K562 (cell line): ENCODE results near the gene TRAF3IP3. TPM values are rescaled to one million over a fixed set of nuclear protein-coding genes. Genes with fewer than 3 reads are reported as not detected.

Source experiments
- ATAC-seq: fragments of 200-7000 bp; cut with Tn5 transposase; 3 replicates; pipeline ENCODE4 v1.9.1; 2020; ENCODE audit warnings: moderate library complexity
- BruUV-seq: library from RNA; stranded (reverse); fragments of 400-500 nt; replicated peaks from 2 replicates; lab custom pipeline; 2021; lab: Mats Ljungman, UMichigan
- CTCF ChIA-PET: fragments of 300-600 bp; formaldehyde crosslinking; extraction: SDS; loops from one replicate; lab custom pipeline; 2021; ENCODE audit warnings: low intra/inter-chr PET ratio; lab: Yijun Ruan, JAX
- POLR2A ChIA-PET: fragments of 300-600, 350-650 bp; sonication (Branson Sonifier 250); formaldehyde crosslinking; extraction: SDS; loops from one replicate; lab custom pipeline; 2021; ENCODE audit warnings: antibody characterized with exemption, inconsistent platforms; lab: Yijun Ruan, JAX
- DNase-seq, 4 experiments: peaks; one replicate each; pipeline versions ENCODE4 v3.0.0 to v3.0.0-alpha.2; 2011 to 2018; ENCODE audit warnings: low spot score in 3 of 4, mixed read lengths in 3 of 4; ENCODE audit errors: extremely low read depth in 1 of 4
- FAIRE-seq: peaks from 2 replicates; lab custom pipeline; 2011; peaks lifted over from hg19 to GRCh38; lab: Jason Lieb, UNC
- H2AFZ ChIP-seq: 2 replicates; pipeline ENCODE4 v1.6.0; 2011; ENCODE audit warnings: low read depth, low read length, control low read depth, inconsistent platforms
- H3K27ac ChIP-seq: fragments of 200-600 bp; 3 replicates; pipeline ENCODE4 v1.8.0; 2011; ENCODE audit warnings: low read depth, mild to moderate bottlenecking, control low read depth, inconsistent platforms, low read length, moderate library complexity, mixed read lengths; ENCODE audit errors: extremely low read depth
- H3K27me3 ChIP-seq, 2 experiments: fragments of 300-600 bp in 1 of 2; 2 replicates in 1 of 2; 3 replicates in 1 of 2; pipeline versions ENCODE4 v1.6.0 to v1.8.0; 2011; ENCODE audit warnings: inconsistent platforms in 2 of 2, low read length in 2 of 2, mild to moderate bottlenecking in 1 of 2, mixed read lengths in 1 of 2, moderate library complexity in 1 of 2; ENCODE audit not compliant: control insufficient read depth in 2 of 2, insufficient read depth in 2 of 2
- H3K36me3 ChIP-seq: fragments of 300-600 bp; 3 replicates; pipeline ENCODE4 v1.8.0; 2011; ENCODE audit warnings: mild to moderate bottlenecking, low read length, inconsistent platforms; ENCODE audit not compliant: control insufficient read depth, insufficient read depth
- H3K4me1 ChIP-seq, 2 experiments: fragments of 200-600 bp in 1 of 2; replicated peaks in 1 of 2; 2 replicates in 1 of 2; 3 replicates in 1 of 2; pipeline versions ENCODE4 v1.5.1 to v1.8.0; 2011; ENCODE audit warnings: inconsistent platforms in 2 of 2, low read length in 2 of 2, mild to moderate bottlenecking in 1 of 2, mixed read lengths in 1 of 2, moderate library complexity in 1 of 2; ENCODE audit not compliant: control insufficient read depth in 2 of 2, insufficient read depth in 2 of 2
- H3K4me2 ChIP-seq: 2 replicates; pipeline ENCODE4 v1.6.1; 2011; ENCODE audit warnings: low read length, control low read depth, inconsistent platforms, mixed read lengths; ENCODE audit not compliant: insufficient read depth
- H3K4me3 ChIP-seq: fragments of 200-600 bp; sonication (generic), shearing (Covaris generic); 2 replicates; pipeline ENCODE4 v1.5.1; 2016; ENCODE audit warnings: control low read depth, inconsistent platforms
- H3K79me2 ChIP-seq: fragments of 200-600 bp; 3 replicates; pipeline ENCODE4 v1.8.0; 2011; ENCODE audit warnings: low read length, inconsistent platforms; ENCODE audit not compliant: control insufficient read depth, insufficient read depth
- H3K9ac ChIP-seq, 2 experiments: 2 replicates each; pipeline versions ENCODE4 v1.6.0 to v1.6.1; 2011; ENCODE audit warnings: low read depth in 2 of 2, low read length in 2 of 2, control low read depth in 1 of 2, inconsistent platforms in 1 of 2, mild to moderate bottlenecking in 1 of 2, mixed read lengths in 1 of 2; ENCODE audit not compliant: insufficient read depth in 1 of 2
- H3K9me1 ChIP-seq: one replicate; pipeline ENCODE4 v1.6.0; 2011; ENCODE audit warnings: inconsistent platforms, mild to moderate bottlenecking, low read length, moderate library complexity; ENCODE audit not compliant: control insufficient read depth, insufficient read depth
- H3K9me3 ChIP-seq: replicated peaks from 2 replicates; pipeline ENCODE4 v1.5.1; 2011; ENCODE audit warnings: low read depth, low read length, inconsistent platforms; ENCODE audit not compliant: control insufficient read depth, insufficient read depth
- H4K20me1 ChIP-seq: replicated peaks from 2 replicates; pipeline ENCODE4 v1.6.1; 2011; ENCODE audit warnings: low read length, inconsistent platforms, mixed read lengths; ENCODE audit not compliant: control insufficient read depth, insufficient read depth
- CHD1 ChIP-seq: fragments of 200-600 bp; sonication (generic); IDR thresholded peaks from one replicate; pipeline ENCODE4 v1.6.1; 2012; ENCODE audit warnings: mild to moderate bottlenecking, moderate library complexity, low read length, inconsistent platforms
- CHD4 ChIP-seq: fragments of 200-600 bp; sonication (generic); IDR thresholded peaks from 3 replicates; pipeline ENCODE4 v1.6.1; 2012; ENCODE audit warnings: low read depth, mild to moderate bottlenecking, mixed read lengths, low read length, inconsistent platforms; ENCODE audit not compliant: insufficient read depth, insufficient replicate concordance, poor library complexity, severe bottlenecking
- DACH1 ChIP-seq: fragments of 450-650 bp; IDR thresholded peaks from 2 replicates; pipeline ENCODE4 v1.6.1; 2018; ENCODE audit not compliant: partially characterized antibody
- EP400 ChIP-seq: fragments of 450-650 bp; IDR thresholded peaks from 2 replicates; pipeline ENCODE4 v1.6.1; 2017; ENCODE audit warnings: antibody characterized with exemption, mild to moderate bottlenecking, moderate library complexity
- ETV1 ChIP-seq: fragments of 450-650 bp; conservative IDR thresholded peaks from 2 replicates; pipeline ENCODE4 v1.6.1; 2016; ENCODE audit warnings: missing genetic modification characterization, control low read depth, low read depth, missing compliant biosample characterization
- EWSR1 ChIP-seq: fragments of 450-650 bp; IDR thresholded peaks from 2 replicates; pipeline ENCODE4 v1.6.1; 2018; ENCODE audit warnings: borderline replicate concordance, mild to moderate bottlenecking, low read depth, moderate library complexity; ENCODE audit not compliant: partially characterized antibody
- GTF2A2 ChIP-seq: IDR thresholded peaks from 2 replicates; pipeline ENCODE4 v1.6.1; 2016; ENCODE audit warnings: mild to moderate bottlenecking, missing genetic modification characterization, missing compliant biosample characterization
- HNRNPUL1 ChIP-seq: fragments of 200-400 bp; formaldehyde crosslinking; IDR thresholded peaks from 2 replicates; pipeline ENCODE4 v1.6.1; 2017; ENCODE audit warnings: low read length
- HOXB6 ChIP-seq: fragments of 250-450 bp; sonication (Bioruptor Pico); IDR thresholded peaks from 2 replicates; pipeline ENCODE4 v1.5.1; 2022; ENCODE audit warnings: mild to moderate bottlenecking, borderline replicate concordance
- NELFE ChIP-seq: IDR thresholded peaks from 2 replicates; pipeline ENCODE4 v1.6.1; 2011; ENCODE audit warnings: mild to moderate bottlenecking; ENCODE audit not compliant: insufficient read depth, insufficient read length
- PHB ChIP-seq: fragments of 250-450 bp; sonication (Bioruptor Pico); IDR thresholded peaks from 2 replicates; pipeline ENCODE4 v1.5.0; 2021
- RUNX1 ChIP-seq: sonication (generic); IDR thresholded peaks from 2 replicates; pipeline ENCODE4 v1.6.1; 2016; ENCODE audit warnings: antibody characterized with exemption, low read depth
- ZNF436 ChIP-seq: fragments of 250-450, 450-650 bp; sonication (Bioruptor Pico); formaldehyde crosslinking; IDR thresholded peaks from 2 replicates; pipeline ENCODE4 v1.7.0; 2020; ENCODE audit warnings: mild to moderate bottlenecking
- WGBS: fragments of 100-300 bp; shearing (Covaris generic); methylation state at CpG from one replicate; pipeline ENCODE4 v1.1.6; 2016; ENCODE audit warnings: low coverage, mixed read lengths; ENCODE audit not compliant: insufficient coverage; ENCODE audit errors: missing lambda C conversion rate; 5-methylcytosine and 5-hydroxymethylcytosine counted together
- in situ Hi-C: fragments of 300-500 bp; cut with MboI; formaldehyde crosslinking; loops from 4 replicates; pipeline ENCODE4 v1.15.0; 2018; ENCODE audit warnings: inconsistent platforms, mixed read lengths
- intact Hi-C: fragments of 100-400 bp; cut with micrococcal nuclease; formaldehyde crosslinking; loops from 2 replicates; pipeline ENCODE4 v1.14.2; 2022
- polyA plus RNA-seq, 8 experiments: library from polyadenylated mRNA; depleted of rRNA in 4 of 8; stranded (reverse) in 5 of 8; unstranded in 3 of 8; fragments of >200 nt; fragmentation: Nextera tagmentation in 2 of 8; fragmentation: Illumina TruSeq in 1 of 8; extraction: Ambion mirVana in 2 of 8; extraction: Trizol in 1 of 8; gene quantifications; 2 replicates each; pipeline versions ENCODE4 v1.2.1 to v1.2.3, GENCODE V29; 2011 to 2014; ENCODE audit warnings: inconsistent platforms in 1 of 8, missing spikeins in 1 of 8
- total RNA-seq, 7 experiments: library from RNA; depleted of rRNA in 6 of 7; stranded (reverse); fragments of >200 nt in 6 of 7; fragmentation: Illumina TruSeq in 2 of 7; extraction: Trizol in 2 of 7; gene quantifications; 2 replicates each; pipeline versions ENCODE4 v1.2.1 to v1.2.3, GENCODE V29; 2011 to 2021; ENCODE audit warnings: low replicate concordance in 1 of 7
- TF ChIP-seq, protein P1 (sequence below): sonication (generic); formaldehyde crosslinking; IDR thresholded peaks from 2 replicates; pipeline ENCODE4 v1.8.1; 2023; ENCODE audit warnings: mild to moderate bottlenecking, missing genetic modification reagents
- TF ChIP-seq, protein P2 (sequence below): fragments of 450-650 bp; formaldehyde crosslinking; IDR thresholded peaks from 2 replicates; pipeline ENCODE4 v1.4.0; 2020; ENCODE audit warnings: mild to moderate bottlenecking, moderate library complexity

TRAF3IP3 gene
- total and polyA plus RNA-seq, 9 of the 15 experiments (the other 6 are each of a cell fraction or from before 2014, with no cell fraction given) = 0.06 to 1.1 (median 0.31) TPM

DNA sequence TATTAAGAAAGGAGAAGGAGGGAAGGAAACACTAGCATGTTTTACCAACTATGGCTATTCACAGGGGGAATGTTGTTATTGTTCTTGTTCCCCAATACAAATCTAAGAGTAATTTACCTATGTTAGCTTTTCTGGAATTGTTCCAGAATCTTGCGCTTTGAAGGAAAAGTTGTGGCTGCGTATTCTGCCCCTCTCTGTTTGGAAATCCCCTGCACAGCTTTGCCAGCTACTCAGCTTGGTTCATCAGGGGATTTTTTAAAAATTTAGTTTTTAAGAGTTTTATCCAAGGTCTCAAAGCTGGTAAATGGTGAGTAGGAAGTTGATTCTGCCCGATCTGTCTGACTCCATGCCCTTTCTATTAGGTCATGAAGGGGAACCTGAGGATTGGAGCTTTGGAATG is 59.6 kb downstream of the TRAF3IP3 start (continued):
- TF ChIP-seq ETV1 (tag) = no peak
- no peak for TF ChIP-seq RUNX1

DNA sequence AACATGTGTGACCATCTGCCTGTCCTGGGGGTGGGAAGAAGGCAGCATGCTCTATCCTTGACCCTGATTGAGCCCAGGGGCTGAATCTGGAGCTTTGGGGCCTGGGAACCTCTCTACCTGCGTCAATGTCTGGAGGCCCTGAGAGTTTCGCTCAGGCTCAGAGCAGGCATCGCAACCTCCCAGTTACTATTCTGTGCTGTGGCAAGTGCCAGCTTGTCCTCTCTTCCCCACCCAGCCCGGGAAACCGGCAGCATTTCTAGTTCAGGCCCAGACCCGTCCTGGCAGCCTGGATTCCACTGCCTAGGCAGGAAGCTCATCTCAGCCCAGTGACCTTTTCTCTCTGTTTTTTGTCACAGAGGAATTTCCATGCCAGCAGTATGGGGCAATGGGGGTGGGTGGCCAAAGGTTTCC is 60.1 kb downstream of the TRAF3IP3 start:
- Histone ChIP-seq H3K9me3 (no peaks in the 10 kb centered on the region), H3K36me3 (no peaks in the 10 kb centered on the region), H3K4me2 (no peak overlapping the region), H3K4me3 (no peak overlapping the region), H3K4me1 (no peaks in the 10 kb centered on the region; a peak in 1 of 5 replicates), H2AFZ (no peak overlapping the region), H4K20me1 (no peaks in the 10 kb centered on the region), H3K27ac (no peak overlapping the region), H3K9me1 (no peaks in the 10 kb centered on the region), H3K9ac (no peak overlapping the region), H3K27me3 (peaks cover 0 to 8% of the 10 kb centered on the region in 2 experiments; a peak in 2 of 5 replicates), H3K79me2 (no peaks in the 10 kb centered on the region)
- POLR2A ChIA-PET = interaction anchor here (1.0 to 1.3 kb wide), 2 partner anchors 8 to 10 kb away, joined by 5 to 6 read pairs; partner anchors contain the start of gene IRF6
- CTCF ChIA-PET = no interaction called here
- WGBS = 15% methylated on average over 6 of the region's 6 CpGs
- in situ Hi-C loops (no loop called here), intact Hi-C loops (no loop called here)
- no TSS peak for BruUV-seq
- TF ChIP-seq EP400 = no peak
- no peak for TF ChIP-seq HNRNPUL1
- TF ChIP-seq, protein P1, sequence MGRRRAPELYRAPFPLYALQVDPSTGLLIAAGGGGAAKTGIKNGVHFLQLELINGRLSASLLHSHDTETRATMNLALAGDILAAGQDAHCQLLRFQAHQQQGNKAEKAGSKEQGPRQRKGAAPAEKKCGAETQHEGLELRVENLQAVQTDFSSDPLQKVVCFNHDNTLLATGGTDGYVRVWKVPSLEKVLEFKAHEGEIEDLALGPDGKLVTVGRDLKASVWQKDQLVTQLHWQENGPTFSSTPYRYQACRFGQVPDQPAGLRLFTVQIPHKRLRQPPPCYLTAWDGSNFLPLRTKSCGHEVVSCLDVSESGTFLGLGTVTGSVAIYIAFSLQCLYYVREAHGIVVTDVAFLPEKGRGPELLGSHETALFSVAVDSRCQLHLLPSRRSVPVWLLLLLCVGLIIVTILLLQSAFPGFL = no peak
- TF ChIP-seq HOXB6 = no peak
- TF ChIP-seq, protein P2, sequence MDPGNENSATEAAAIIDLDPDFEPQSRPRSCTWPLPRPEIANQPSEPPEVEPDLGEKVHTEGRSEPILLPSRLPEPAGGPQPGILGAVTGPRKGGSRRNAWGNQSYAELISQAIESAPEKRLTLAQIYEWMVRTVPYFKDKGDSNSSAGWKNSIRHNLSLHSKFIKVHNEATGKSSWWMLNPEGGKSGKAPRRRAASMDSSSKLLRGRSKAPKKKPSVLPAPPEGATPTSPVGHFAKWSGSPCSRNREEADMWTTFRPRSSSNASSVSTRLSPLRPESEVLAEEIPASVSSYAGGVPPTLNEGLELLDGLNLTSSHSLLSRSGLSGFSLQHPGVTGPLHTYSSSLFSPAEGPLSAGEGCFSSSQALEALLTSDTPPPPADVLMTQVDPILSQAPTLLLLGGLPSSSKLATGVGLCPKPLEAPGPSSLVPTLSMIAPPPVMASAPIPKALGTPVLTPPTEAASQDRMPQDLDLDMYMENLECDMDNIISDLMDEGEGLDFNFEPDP (CRISPR knock-in tag) = no peak
- TF ChIP-seq NELFE = no peak
- TF ChIP-seq GTF2A2 = no peak
- TF ChIP-seq DACH1 = no peak
- no peak for TF ChIP-seq ZNF436 (CRISPR knock-in tag)
- no peak for TF ChIP-seq EWSR1
- TF ChIP-seq PHB (CRISPR knock-in tag) = no peak
- no peak for TF ChIP-seq CHD4
- TF ChIP-seq CHD1 = no peak
- FAIRE-seq (no peak), ATAC-seq (no peak), DNase-seq (no peak)
